Measurements from ENCODE around the gene SYNPO2. TPM values are rescaled to one million over a fixed set of nuclear protein-coding genes. Genes with fewer than 3 reads are reported as not detected.

Gene SYNPO2
- total RNA-seq, 1 donor from 2014 or later = 26.2 TPM

DNA sequence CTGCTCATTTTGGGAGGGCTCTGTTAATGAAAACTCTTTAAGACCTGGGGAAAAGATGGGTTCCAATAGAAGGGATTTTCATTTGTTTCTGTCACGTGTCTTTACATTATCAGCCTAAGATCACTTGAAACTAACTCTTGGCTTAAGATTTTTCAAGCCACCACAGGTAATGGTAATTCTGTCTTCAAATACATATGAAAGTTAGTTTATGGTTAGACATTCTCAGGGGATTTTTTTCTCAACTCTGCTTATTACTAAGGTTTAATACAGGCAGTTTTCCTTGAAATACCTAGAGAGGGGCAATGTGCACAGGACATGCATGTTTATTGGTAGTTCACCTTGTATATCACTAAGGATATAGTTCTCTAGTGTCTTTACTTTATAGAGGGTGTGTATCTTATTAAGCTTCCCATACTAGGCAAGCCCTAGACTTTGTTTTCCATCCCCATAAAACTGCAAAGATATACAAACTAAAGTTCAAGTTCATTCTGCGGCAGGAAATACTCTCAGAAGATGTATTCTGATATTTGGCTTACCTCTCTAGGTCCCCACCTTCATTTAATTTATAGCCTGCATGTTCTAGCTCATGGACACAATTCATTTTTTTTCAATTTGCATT, 208.7 kb downstream of the SYNPO2 start:
- TF ChIP-seq, protein P1, sequence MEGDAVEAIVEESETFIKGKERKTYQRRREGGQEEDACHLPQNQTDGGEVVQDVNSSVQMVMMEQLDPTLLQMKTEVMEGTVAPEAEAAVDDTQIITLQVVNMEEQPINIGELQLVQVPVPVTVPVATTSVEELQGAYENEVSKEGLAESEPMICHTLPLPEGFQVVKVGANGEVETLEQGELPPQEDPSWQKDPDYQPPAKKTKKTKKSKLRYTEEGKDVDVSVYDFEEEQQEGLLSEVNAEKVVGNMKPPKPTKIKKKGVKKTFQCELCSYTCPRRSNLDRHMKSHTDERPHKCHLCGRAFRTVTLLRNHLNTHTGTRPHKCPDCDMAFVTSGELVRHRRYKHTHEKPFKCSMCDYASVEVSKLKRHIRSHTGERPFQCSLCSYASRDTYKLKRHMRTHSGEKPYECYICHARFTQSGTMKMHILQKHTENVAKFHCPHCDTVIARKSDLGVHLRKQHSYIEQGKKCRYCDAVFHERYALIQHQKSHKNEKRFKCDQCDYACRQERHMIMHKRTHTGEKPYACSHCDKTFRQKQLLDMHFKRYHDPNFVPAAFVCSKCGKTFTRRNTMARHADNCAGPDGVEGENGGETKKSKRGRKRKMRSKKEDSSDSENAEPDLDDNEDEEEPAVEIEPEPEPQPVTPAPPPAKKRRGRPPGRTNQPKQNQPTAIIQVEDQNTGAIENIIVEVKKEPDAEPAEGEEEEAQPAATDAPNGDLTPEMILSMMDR (IDR thresholded peaks at IDR 0.05) = no peak
- intact Hi-C loops (cut with DNase I) = no loop called here
- H3K4me3 ChIP-seq = no peak overlapping the region
- no peaks in the 10 kb centered on the region for H3K9me3 ChIP-seq
- no peaks in the 10 kb centered on the region for H3K27me3 ChIP-seq (ENCODE audit: low read depth)
- no peaks in the 10 kb centered on the region for H3K36me3 ChIP-seq
- H3K27ac ChIP-seq = no peak overlapping the region
- DNase-seq (no peak), ATAC-seq (no peak)
- H3K4me1 ChIP-seq = peaks cover 3% of the 10 kb centered on the region

DNA sequence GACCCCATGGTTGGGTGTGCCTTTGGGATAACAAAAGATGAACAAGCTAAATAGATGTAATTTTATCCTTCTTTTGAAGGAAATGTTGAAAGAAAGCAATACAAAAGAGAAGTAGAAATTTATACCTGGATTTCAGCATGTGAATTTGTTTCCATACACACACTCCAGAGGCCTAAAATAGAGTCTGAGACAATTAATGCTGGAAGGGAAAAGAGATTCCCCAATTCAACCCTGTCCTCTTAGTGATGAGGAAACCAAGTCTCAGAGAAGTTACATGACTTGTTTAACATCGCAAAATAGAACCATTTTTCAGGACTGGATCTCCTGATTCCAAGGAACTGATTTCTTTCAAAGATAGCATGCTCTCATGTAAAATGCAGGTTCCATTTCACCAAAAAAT, 209.7 kb downstream of the SYNPO2 start:
- Histone ChIP-seq H3K27me3 (ENCODE audit: low read depth) (no peaks in the 10 kb centered on the region), H3K27ac (no peak overlapping the region), H3K4me1 (peaks cover 11% of the 10 kb centered on the region), H3K9me3 (no peaks in the 10 kb centered on the region), H3K4me3 (no peak overlapping the region), H3K36me3 (no peaks in the 10 kb centered on the region)
- TF ChIP-seq, protein P1 (IDR thresholded peaks at IDR 0.05) = no peak
- DNase-seq (no peak), ATAC-seq (no peak)
- intact Hi-C loops (cut with DNase I) = no loop called here

DNA sequence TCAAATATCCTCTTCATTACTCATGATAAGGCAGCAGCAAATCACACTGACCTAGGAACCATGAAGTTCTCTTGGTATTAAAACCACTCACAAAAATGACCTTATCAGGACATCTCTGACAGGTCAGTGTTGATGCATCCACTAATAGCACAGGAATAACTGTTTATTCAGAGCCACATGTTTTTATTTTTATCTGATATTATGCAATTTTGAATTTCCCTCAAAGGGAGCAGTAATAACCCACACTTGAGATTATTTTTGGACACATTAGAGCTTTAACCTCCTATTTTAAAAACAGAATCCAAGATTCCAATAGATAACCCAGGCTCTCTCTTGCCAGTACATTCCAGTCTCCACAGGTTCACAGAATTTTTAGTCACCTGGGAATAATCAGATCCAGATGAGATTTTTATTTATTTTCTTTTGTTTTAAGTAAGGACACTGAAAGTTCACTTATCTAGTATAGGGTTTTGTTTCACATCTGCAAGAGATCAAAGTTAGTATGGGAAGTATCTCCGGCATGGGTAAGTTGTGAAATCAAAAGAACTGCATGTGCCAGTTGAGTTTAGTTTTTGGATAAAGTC, 210.7 kb downstream of the SYNPO2 start:
- ATAC-seq = no peak
- intact Hi-C loops (cut with DNase I) = no loop called here

GRCh38 chr4:119100655-119101054, 212.0 kb downstream of the SYNPO2 start:
- TF ChIP-seq, protein P1 (IDR thresholded peaks at IDR 0.05) = no peak
- DNase-seq (no peak), ATAC-seq (peak in 1 of 2 donors; percentile 59)
- Histone ChIP-seq H3K27me3 (ENCODE audit: low read depth) (no peaks in the 10 kb centered on the region), H3K4me1 (peaks cover 22% of the 10 kb centered on the region), H3K36me3 (no peaks in the 10 kb centered on the region), H3K9me3 (no peaks in the 10 kb centered on the region), H3K27ac (no peak overlapping the region), H3K4me3 (no peak overlapping the region)
- intact Hi-C loops (cut with DNase I) = no loop called here

More for the DNA sequence above, 210.7 kb downstream of the SYNPO2 start:
- H3K36me3 ChIP-seq = no peaks in the 10 kb centered on the region
- H3K4me3 ChIP-seq = no peak overlapping the region
- no peak for DNase-seq
- TF ChIP-seq, protein P1 (IDR thresholded peaks at IDR 0.05) = no peak
- peaks cover 18% of the 10 kb centered on the region for H3K4me1 ChIP-seq
- no peak overlapping the region for H3K27ac ChIP-seq
- no peaks in the 10 kb centered on the region for H3K9me3 ChIP-seq
- H3K27me3 ChIP-seq (ENCODE audit: low read depth) = no peaks in the 10 kb centered on the region

DNA sequence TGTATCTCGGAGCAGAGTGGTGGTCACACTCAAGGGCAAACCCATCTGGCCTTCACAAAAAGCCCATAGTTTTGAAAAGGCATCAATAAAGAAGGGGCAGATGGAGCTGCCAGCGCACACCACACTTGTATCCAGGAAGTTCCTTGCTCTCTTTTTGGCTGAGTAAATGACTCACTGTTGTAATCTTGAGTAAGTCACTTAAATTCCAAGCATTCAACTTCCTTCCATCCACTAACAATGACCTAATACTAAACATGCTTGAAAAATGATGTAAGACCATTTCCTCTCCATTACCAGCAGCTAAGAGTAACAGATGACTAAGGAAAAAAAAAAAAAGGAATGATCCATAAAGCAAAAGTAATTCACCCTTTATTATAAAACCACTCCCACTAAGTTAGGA, 214.6 kb downstream of the SYNPO2 start:
- H3K9me3 ChIP-seq = no peaks in the 10 kb centered on the region
- peak overlapping the region; percentile 56 for H3K27ac ChIP-seq
- ATAC-seq (peak; percentile 91 to 95), DNase-seq (peak; percentile 50)
- no peak overlapping the region for H3K4me3 ChIP-seq
- TF ChIP-seq, protein P1 (IDR thresholded peaks at IDR 0.05) = no peak
- no peaks in the 10 kb centered on the region for H3K36me3 ChIP-seq
- peaks cover 30% of the 10 kb centered on the region for H3K4me1 ChIP-seq
- no peaks in the 10 kb centered on the region for H3K27me3 ChIP-seq (ENCODE audit: low read depth)
- intact Hi-C loops (cut with DNase I) = no loop called here

Data from lower lobe of right lung (tissue), 2 donors.